GM21526 (cell line): ENCODE data around the gene TBC1D5.
"Not testable (repeated sequence)": the region's sequence is repeated elsewhere in the genome, so short reads cannot be mapped to it uniquely, and the experiment has no call there.

Source experiments
- ATAC-seq: cut with Tn5 transposase; IDR thresholded peaks from one replicate; pipeline ENCODE4 v1.9.1; 2021; ENCODE audit warnings: moderate library complexity; ENCODE audit not compliant: unreplicated experiment, low FRiP score

The TBC1D5 gene

DNA sequence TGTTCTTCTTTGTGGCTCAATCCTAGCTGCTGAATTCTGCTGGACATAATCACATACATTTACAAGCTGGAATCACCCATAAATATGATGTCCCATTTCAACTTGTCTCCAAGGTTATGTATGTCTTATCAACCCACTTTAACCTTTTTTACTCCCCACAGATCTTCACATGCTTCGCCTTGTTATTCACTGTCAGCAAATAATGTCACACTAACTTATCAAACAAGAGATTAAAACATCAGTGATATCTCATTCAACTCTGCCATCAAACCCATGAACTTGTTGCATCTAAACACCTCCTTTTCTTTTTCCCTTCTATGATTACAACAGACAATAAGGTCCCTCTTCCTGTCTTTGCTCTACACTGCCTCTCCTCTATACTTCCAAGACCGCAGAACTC is 240.7 kb downstream of the TBC1D5 start:
- no peak for ATAC-seq

DNA sequence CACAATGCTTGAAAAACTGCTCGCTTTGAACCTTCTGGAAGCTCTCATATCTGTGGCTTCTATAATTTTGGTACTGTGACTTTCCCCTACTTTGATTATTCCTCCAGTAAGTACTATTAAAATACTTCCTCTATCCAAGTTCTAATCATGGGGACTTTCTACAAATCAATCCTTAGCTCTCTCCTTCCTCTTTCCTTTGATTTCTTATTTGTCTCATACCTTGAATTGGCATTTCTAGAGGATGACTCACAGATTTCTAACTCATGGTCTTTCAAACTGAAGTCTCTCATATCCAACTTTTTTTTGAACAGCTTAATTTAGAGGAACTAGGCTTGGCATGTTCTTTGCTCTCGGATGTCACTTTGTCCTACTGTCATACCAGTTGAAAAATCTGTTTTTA is 241.8 kb downstream of the TBC1D5 start:
- no peak for ATAC-seq

DNA sequence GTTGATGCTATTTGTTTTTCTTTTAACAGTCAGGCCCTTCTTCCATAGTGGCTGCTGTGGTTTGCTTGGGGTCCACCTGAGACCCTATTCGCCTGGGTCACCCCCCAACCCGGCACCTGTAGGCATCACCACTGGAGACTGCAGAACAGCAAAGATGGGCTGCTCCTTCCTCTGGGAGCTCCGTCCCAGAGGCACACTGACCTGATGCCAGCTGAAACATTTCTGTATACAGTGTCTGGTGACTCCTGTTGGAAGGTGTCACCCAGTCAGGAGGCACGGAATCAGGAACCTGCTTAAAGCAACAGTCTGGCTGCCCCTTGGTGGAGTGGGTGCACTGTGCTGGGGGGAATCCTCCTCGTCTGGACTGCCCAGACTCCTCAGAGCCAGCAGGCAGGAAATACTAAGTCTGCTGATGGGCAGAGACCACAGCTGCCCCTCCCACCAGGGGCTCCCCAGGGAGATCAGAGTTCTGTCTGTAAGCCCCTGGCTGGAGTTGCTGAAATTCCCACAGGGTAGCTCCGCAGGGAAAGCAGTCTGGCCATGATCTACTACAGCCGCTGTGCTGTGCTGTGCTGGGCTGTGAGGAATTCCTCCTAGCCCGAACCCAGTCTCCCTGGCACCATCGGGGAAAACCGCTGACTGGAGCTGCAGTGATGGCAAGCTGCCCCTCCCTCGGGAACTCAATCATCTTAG is 248.2 kb downstream of the TBC1D5 start:
- ATAC-seq, result no peak

DNA sequence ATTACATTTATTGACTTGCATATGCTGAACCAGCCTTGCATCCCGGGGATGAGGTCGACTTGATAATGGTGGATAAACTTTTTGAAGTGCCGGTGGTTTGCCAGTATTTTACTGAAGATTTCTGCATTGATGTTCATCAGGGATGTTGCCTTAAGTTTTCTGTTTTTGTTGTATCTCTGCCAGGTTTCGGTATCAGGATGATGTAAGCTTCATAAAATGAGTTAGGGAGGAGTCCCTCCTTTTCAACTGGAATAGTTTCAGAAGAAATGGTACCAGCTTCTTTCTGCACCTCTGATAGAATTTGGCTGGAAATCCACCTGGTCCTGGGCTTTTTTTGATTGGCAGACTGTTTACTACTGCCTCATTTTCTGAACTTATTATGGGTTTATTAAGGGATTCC is 250.8 kb downstream of the TBC1D5 start:
- no peak for ATAC-seq

DNA sequence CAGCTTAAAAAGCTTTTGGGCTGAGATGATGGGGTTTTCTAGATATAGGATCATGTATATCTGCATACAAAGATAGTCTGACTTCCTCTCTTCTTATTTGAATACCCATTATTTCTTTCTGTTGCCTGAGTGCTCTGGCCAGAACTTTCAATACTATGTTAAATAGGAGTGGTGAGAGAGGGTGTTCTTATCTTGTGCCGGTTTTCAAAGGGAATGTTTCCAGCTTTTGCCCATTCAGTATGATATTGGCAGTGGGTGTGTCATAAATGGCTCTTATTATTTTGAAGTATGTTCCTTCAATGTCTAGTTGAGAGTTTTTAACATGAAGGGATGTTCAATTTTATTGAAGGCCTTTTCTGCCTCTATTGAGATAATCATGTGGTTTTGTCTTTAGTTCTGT is 251.2 kb downstream of the TBC1D5 start:
- ATAC-seq, result not testable (repeated sequence)

DNA sequence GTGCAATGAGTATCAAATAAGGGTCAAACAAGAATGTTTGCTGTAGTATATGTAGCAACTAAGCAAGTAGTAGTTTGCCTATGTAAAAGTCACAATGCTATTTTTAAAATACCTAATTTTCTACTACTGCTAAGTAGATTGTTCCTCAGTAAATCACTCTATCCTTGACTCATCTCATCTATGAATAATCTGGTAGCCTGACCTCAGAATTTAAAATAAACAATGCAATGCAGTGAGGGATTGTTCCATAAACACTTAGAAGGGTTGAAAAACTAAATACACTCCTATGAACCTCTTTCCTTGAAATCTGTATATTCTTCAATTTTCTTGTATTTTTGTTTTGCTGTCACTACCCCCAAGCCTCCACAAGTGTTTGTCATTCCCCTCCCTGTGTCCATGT is 253.3 kb downstream of the TBC1D5 start:
- ATAC-seq, result no peak

DNA sequence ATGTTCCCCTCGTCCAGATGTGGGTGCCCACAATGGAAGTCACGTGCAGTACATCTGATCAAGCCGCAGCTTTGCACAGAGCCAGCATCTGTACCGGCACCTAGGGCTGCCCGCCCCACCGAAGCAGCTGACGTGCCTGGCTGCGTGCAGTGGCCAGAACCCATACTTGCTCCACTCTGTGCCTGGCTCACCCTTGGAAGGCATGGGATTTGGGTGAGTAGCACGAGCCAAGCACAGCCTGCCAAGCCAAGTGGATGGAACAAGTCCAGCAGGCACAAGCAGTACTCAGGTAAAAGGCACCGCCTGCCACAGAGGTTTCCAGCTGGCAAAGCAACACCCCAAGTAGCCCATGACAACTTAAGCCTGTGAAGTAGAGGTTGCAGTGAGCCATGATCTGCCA is 261.3 kb downstream of the TBC1D5 start:
- ATAC-seq, result no peak

DNA sequence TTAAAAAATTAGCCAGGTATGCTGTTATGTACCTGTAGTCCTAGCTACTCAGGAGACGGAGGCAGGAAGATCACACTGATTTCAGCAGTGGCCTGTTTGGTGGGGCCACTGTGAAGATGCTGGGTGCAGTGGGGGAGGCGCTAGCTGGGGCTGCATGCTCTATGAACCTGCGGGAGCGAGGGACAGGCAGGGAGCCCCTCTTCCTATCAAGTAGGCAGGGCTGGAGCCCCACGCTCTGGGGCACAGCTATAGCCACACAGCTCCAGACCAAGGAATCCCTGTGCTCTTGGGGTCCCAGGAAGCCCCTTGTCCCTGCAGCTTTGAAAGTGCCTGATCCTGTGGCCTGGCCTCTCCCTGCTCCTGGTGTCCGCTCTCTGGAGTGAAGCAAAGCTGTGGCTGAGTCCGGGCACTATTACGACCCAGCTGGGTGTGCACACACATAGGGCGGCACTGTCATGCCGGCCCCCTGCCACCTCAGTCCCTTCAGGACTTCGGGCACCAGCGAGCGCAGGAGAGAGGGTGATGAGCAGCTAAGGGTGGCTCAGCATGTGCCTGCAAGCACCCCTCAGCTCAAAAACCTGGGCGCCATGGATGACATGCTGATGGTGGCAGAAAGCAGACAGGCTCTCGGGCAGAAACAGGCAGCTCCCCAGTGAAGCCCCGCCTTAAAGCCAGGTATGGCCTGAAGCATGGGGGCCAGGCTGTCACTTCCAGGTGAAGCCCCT is 262.6 kb downstream of the TBC1D5 start:
- ATAC-seq, result no peak

DNA sequence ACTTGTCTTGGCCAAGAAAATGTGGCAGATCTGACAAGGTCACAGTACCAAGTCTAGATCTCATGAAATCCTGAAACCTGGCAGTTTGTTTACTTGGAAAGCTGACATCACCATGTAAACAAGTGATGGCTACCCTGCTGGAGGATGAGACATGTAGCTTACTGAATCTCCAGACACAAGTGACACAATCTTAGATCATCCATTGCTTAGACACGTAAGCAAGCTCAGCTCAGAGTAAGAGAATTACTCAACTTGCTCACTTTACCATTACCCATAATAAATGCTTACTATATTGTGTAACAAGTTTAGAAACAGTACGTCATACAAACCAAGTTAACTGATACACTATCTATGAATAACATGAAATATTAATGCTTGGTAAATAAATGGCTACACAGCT is 263.8 kb downstream of the TBC1D5 start:
- ATAC-seq, result no peak

DNA sequence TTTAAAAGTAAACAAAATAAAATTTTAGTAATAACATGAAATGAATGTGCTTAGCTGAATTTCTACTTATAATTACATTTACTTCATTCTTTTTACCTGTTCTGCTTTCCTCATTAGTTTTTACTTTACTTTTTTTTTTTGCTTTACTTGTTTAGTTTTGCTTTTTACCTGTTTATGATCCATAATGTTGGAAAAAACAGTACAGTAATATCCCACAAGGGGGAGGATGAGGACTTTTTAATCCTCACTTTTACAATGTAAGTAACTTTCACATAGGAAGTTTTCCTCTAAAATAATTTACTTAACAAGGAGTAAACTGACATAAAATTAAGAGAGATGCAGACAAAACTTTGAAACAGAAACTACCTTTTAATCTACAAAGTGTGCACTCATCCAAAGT is 268.7 kb downstream of the TBC1D5 start:
- ATAC-seq, result no peak

DNA sequence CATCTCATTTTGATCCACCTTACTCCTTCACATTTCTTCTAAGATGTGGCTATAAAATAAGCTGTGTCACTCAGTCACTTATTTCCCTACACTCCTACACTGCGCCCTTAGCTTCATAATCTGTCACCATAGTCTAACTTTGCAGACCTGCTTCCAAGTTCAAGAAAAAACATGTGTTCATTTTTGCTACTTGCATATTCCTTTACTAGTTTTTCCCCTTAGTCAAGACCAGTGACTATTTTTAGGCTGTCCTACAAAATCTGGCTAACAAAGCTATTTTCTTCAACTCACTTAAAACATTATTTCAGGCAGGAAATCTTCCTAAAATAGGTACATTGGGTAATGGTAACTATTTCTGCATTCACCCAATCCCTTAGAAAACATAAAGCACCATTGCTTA is 272.5 kb downstream of the TBC1D5 start:
- no peak for ATAC-seq

DNA sequence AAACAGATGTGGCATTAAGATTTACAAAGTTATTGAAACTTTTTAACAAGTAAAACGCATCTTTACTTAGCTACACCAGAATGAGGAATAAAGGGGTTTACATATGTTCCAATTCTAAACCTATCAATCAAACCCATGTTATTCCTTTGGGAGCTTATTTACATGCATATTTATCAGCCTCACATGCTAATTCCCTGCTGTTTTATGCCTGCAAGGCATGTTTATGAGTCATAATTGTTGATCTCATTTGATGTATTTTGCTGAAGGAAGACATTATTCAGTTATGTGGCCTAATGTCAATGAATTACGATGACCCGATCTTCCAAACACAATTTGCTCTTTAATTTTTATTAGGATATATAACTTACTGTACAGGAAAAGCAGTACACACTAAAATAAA is 272.9 kb downstream of the TBC1D5 start:
- ATAC-seq, result no peak

DNA sequence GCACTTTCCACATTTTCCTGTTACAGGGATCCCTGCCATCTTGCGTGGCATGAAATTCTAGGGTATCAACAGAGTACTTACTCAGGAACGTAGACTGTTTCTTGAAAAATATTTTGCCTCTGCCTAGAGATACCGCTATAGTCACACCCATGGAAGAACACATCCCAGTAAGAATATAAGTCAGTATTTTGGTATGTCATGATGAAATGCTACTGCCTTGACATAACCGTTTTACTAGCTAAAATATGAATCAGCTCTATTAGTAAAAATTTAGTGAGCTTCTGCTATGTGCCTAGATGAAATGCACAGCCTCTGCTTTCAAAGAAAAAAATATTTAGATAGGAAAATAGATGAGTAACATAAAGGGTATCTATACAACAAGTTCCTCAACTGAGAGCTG is 276.4 kb downstream of the TBC1D5 start:
- ATAC-seq, result no peak

DNA sequence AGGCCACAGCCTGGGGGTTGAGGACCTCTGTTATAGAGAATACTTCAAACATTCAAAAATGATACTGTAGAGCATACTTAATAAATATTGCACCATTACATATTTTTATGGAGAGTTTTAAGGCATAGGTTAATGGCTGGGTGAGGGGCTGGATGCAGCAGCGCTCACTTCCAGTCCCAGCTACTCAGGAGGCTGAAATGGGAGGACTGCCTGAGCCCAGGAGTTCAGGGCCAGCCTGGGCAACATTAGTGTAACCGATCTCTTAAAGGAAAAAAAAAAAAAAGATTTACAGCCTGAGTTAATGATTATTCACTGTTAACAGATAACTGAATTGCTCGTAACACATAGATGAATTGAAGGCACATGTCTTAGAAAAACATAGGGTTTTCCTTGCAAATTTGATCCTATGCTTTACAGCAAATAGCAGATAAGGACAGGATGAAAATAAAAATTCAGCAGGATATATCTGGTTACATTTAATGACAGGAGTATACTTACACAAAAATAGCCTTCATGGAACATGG is 282.9 kb downstream of the TBC1D5 start:
- no peak for ATAC-seq

DNA sequence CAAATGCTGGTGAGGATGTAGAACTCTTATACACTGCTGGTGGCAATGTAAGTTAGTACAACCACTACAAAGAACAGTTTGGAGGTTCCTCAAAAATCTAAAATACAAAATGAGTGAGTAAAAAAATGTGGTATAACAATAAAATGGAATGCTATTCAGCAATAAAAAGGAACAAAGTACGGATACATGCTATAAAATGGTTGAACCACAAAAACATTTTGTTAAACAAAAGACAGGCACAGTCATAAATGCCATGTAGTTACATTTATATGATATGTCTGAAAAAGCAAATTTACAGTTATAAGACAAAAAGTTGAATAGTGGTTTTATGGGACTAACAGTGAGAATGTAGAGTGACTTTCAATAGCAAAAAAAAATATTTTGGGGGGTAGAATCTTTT is 285.8 kb downstream of the TBC1D5 start:
- no peak for ATAC-seq

DNA sequence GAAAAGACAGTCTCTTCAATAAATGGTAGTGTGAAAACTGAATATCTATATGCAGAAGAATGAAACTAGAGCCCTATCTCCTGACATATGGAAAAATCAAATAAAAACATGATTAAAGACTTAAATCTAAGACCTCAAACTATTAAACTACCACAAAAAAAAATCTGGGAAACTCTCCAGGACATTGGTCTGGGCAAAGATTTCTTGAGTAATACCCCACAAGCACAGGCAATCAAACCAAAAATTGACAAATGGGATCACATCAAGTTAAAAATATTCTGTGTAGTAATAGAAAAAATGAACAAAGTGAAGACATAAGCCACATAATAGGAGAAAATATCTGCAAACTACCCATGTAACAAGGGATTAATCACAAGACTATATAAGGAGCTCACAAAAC is 286.4 kb downstream of the TBC1D5 start:
- ATAC-seq, result no peak

DNA sequence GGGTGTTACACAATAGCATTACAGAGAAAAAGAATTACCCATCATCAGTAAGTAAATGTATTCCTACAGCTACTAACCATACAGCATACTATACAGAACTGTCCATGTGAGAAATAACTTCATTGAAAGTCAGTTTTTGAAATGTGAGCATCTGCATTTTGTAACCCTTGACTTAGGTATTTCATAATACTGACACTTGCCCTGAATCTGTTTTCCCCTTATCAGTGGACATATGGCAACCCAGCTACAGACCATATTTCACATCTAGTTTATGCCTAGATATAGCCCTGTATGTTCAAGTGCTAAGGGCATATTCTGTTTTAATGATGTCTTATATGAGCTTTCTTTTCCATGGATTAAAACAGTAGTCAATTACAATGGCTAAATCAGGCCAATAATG is 297.6 kb downstream of the TBC1D5 start:
- no peak for ATAC-seq

DNA sequence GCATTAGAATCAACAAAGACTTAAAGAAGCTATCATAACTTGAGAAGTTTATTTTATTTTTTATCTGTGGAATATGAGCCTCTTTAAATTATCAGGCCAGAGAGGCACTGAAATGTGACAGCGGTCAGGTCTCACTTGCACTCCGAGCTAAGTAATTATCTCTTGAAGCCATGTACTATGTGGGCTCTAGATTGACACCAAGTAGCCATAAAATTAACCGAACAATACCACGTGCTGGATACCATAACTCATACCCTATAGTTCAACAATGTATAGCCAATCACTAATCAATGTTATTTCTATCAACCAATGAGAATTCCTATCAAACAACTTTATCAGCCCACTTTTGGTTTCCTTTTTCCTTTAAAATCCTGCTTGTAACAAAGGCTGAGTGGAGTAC is 299.3 kb downstream of the TBC1D5 start:
- ATAC-seq, result no peak

DNA sequence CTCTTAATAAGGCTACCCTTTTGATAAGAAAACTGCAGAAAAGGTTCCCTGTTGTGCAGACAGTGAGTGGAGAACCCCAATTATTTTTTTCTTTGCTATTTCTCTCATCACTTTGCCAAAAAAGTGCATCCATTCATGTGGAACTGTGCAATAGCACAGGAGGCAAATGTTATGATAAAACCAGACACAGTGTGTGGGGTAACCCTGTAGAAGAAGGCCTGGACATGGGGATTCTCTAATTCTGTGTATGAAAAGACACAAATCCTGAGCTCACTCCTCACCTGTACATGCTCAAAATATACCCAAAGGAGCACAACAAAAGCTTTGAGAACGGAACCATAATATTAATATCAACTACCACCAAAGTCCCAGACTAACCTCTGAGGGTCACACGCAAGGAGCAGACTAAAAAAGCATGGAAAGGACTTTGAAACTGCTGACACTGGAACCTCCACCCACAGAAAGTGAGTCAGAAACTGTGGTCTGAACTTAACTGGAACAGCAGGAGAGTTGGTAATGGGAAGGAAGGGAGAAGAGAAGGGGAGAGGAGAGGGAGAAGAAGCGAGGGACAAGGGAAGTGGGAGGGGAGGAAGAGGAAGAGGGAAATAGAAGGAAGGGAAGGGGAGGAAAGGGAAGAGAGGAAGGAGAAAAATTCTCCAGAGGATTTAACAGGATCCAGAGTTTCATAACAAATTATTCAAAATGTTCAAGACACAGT is 299.9 kb downstream of the TBC1D5 start:
- no peak for ATAC-seq

DNA sequence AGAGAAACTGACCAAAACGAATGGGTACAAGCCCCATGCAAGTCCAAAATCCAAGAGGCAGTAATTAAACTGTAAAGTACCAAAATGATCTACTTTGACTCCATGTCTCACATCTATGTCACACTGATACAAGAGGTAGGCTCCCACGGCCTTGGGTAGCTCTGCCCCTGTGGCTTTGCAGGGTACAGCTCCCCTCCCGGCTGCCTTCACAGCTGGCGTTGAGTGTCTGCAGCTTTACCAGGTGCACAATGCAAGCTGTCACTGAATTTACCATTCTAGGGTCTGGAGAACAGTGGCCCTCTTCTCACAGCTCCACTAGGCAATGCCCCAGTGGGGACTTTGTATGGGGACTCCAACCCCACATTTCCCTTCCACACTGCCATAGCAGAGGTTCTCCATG is 308.6 kb downstream of the TBC1D5 start:
- ATAC-seq, result no peak

DNA sequence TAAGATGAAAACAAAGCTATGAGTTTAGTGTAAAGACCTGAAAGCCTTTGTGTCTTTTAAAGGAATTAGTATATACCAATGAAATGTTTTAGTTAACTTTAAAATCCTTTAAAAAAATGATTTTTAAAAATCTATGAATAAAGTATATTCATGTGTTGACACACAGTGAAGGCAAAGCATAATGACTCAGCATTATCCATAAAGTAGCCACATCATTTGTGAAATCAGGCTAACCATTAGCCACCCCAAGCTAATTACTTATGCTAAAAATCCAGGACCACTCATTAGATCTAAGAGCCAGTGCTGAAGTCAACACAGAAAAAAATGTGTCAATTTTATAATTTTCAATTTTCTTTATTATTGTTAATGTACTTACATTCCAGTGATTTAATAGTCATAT is 310.2 kb downstream of the TBC1D5 start:
- ATAC-seq, result no peak
